ENCODE measurements around the gene EPOP. TPM values are rescaled to one million over a fixed set of nuclear protein-coding genes. Genes with fewer than 3 reads are reported as not detected.
A peak's percentile ranks its signal among the peaks of the same experiment; 100 is the strongest.

The EPOP gene
- total and polyA plus RNA-seq, 2 of the 13 experiments (the other 11 are each of a cell fraction or from before 2014, with no cell fraction given) = 14.7 to 37.8 TPM

GRCh38 chr17:38705803-38706504 lies 31.2 kb upstream of the EPOP start (continued):
- TF ChIP-seq CERS6 (CRISPR knock-in tag; IDR thresholded peaks at IDR 0.05) (no peak), GPN1 (CRISPR knock-in tag; IDR thresholded peaks at IDR 0.05; ENCODE audit: borderline replicate concordance) (no peak), MLLT10 (CRISPR knock-in tag; IDR thresholded peaks at IDR 0.05) (no peak), ZNF407 (CRISPR knock-in tag; IDR thresholded peaks at IDR 0.05; ENCODE audit: not compliant biosample characterization) (no peak), HBP1 (CRISPR knock-in tag; IDR thresholded peaks at IDR 0.05; ENCODE audit: low read depth) (peak; percentile 28), ATF2 (CRISPR knock-in tag; IDR thresholded peaks at IDR 0.05) (no peak), ZNF543 (CRISPR knock-in tag; IDR thresholded peaks at IDR 0.05) (no peak; the same call in 1 of the 2 replicates), JUND (CRISPR knock-in tag; IDR thresholded peaks at IDR 0.05) (no peak), STAG1 (CRISPR knock-in tag; IDR thresholded peaks at IDR 0.05) (no peak), THAP7 (CRISPR knock-in tag; IDR thresholded peaks at IDR 0.05) (0 out of 2 replicates have a peak, but pooled peaks have one; percentile 21), IRX3 (CRISPR knock-in tag; IDR thresholded peaks at IDR 0.05; ENCODE audit: borderline replicate concordance, low read depth) (no peak), KDM5B (CRISPR knock-in tag; IDR thresholded peaks at IDR 0.05; ENCODE audit: borderline replicate concordance) (peak; percentile 43; the same call in 1 of the 2 replicates), ZNF841 (CRISPR knock-in tag; IDR thresholded peaks at IDR 0.05; ENCODE audit: borderline replicate concordance) (no peak), SNAI1 (CRISPR knock-in tag; IDR thresholded peaks at IDR 0.05; ENCODE audit: borderline replicate concordance) (no peak), AGO2 (optimal IDR thresholded peaks at IDR 0.05; ENCODE audit: low read depth, low read length) (peak; percentile 70), MYNN (CRISPR knock-in tag; IDR thresholded peaks at IDR 0.05; ENCODE audit: low read depth) (no peak)
